ENCODE results near the gene SLC16A12.

SLC16A12 gene, protein sequence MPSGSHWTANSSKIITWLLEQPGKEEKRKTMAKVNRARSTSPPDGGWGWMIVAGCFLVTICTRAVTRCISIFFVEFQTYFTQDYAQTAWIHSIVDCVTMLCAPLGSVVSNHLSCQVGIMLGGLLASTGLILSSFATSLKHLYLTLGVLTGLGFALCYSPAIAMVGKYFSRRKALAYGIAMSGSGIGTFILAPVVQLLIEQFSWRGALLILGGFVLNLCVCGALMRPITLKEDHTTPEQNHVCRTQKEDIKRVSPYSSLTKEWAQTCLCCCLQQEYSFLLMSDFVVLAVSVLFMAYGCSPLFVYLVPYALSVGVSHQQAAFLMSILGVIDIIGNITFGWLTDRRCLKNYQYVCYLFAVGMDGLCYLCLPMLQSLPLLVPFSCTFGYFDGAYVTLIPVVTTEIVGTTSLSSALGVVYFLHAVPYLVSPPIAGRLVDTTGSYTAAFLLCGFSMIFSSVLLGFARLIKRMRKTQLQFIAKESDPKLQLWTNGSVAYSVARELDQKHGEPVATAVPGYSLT

DNA sequence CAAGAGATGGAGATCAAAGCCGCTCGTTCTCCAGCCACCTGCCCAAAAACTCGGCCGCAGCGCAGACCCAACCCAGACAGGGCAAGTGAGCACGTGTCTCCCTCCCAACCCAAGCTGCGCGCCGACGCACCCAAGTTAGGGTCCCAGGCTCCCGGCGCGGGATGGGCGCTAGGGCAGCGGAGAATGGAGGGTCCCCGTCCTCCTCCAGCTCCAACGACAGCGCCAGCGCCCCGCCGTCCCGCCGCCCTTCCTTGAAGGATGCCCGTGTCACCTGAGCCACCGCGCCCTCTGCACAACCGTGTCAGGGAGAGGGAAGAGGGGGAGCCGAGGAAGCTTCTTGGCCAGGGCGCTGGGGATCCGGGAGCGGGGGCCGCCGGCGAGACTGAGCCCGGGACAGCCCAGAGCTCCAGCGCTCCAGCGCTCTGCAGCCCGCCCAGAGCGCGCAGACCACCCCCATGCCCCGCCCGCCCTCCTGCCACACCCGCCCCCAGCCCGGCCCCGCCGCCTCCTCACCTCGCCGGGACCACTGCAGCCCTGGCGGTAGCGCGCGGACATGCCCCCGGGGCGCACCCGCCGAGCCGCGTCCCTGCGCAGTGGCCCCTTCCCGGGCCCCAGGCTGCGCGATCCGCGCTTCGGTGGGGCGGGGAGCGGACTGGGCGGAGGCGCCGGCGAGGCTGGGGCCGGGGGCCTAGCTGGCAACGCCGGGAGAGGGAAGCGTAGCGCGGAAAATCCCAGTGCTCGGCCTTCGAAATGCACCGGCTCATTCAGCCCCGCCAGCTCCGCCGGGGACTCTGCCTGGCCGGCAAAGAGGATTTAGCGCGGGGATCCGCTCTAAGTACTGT is at the start of gene SLC16A12:
SLC16A12 (minus strand) TSS at position 424 of the 842 bp plus-strand sequence. CDS start 73,016 bp downstream, outside the sequence.
- in situ Hi-C loops (cut with MboI; ENCODE audit: low sequenced_read_pairs) = no loop called here

DNA sequence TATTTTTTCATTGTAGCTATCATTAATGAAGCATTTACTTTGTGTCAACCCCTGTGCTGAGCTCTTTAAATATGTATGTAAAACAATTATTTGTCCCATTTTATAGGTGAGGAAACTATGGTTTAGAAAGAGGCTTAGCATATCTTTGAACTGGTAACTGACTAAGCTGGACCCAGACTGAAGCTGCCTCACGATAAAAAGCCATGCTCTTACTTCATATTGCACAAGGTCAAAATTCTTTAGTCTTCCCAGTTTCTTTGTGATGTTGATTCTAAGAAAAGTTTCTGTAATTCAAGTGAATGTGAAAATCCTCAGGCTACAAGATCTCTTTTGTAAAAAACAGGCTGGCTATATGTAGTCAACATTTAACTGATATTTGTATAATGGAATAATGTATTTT is 46.6 kb upstream of the SLC16A12 start:
- in situ Hi-C loops (cut with MboI; ENCODE audit: low sequenced_read_pairs) = no loop called here

DNA sequence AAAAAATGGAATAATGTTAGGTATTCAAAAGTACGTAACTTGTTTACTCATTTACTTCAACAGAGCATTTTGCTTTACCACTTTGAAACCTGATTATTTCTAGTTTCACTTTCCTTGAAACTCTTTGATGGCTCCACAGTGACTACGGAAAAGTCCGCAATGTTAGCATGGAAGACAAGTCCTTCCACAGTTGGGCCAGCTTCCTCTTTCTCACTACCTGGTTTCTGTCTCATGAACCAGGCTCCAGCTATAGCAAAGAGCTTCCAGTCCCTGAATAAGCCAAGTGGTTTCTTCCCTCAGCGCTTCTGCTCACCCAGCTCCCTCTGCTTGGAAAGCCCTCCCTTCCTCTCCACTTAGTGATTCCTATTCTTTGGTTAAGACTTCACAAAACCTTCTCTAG is 44.8 kb upstream of the SLC16A12 start:
- in situ Hi-C loops (cut with MboI; ENCODE audit: low sequenced_read_pairs) = no loop called here

DNA sequence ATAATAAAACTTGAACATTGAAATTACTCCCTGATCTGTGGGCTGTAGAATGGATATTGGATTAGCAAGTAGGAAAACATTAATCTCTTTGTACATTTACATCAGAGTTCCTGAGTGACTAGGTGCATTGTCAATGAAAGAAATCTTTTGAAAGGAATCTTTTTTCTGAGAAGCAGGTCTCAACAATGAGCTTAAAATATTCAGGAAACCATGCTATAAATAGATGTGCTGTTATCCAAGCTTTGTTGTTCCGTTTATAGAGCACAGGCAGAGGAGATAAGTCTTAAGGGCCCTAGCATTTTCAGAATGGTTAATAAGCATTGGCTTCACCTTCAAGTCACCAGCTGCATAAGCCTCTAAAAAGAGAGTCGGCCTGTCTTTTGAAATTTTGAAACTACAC is 41.3 kb upstream of the SLC16A12 start:
- in situ Hi-C loops (cut with MboI; ENCODE audit: low sequenced_read_pairs) = no loop called here

DNA sequence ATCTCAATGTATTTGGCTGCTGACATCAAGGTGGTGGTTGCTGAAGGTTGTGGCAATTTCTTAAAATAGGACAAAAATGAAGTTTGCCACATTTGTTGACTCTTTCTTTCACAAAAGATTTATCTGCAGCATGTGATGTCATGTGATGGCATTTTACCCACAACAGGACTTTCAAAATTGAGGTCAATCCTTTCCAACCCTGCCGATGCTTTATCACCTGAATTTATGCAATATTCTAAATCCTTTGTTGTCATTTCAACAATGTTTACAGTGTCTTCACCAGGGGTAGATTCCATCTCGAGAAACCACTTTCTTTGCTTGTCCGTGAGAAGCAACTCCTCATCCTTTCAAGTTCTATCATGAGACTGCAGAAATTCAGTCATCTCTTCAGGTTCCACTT is 40.6 kb upstream of the SLC16A12 start:
- in situ Hi-C loops (cut with MboI; ENCODE audit: low sequenced_read_pairs) = no loop called here

DNA sequence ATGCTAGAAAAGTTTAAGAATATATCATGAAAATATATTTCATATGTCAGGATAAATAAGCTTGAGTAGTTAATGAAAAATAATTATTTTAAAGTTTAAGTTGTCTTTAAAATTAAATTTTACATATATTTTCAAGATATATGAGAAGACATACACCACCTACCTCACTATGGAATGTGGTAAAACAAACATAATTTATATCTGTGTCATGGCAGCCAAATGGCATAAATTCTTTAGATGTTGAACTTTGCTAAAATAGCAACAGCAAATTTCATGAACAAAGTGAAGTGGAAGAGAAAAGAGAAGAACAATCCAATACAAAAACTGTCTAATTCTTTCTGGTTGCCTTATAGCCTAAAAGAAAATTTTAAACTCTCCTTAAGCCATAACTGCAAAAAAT is 39.6 kb upstream of the SLC16A12 start:
- in situ Hi-C loops (cut with MboI; ENCODE audit: low sequenced_read_pairs) = no loop called here

DNA sequence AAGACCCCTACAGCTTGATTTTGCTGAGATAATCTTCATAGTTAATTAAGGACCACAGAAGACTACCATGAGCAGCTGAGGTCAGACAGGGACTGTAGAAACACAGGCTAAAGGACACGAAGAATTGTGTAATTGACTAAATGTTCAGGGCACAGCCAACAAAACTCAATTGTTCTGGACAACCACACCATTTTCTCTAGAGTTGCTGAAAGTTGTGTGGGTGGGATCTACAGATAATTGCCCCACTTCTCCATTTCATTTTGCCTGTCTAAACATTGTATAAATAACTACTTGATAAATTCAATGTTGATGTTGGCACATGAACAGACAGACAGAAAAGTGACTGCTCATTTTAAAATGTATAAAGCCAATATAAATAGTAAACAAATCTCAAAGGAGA is 39.0 kb upstream of the SLC16A12 start:
- in situ Hi-C loops (cut with MboI; ENCODE audit: low sequenced_read_pairs) = loop anchor here (25.0 kb wide), 1 partner anchor 137 kb away; no protein-coding TSS in a partner anchor

DNA sequence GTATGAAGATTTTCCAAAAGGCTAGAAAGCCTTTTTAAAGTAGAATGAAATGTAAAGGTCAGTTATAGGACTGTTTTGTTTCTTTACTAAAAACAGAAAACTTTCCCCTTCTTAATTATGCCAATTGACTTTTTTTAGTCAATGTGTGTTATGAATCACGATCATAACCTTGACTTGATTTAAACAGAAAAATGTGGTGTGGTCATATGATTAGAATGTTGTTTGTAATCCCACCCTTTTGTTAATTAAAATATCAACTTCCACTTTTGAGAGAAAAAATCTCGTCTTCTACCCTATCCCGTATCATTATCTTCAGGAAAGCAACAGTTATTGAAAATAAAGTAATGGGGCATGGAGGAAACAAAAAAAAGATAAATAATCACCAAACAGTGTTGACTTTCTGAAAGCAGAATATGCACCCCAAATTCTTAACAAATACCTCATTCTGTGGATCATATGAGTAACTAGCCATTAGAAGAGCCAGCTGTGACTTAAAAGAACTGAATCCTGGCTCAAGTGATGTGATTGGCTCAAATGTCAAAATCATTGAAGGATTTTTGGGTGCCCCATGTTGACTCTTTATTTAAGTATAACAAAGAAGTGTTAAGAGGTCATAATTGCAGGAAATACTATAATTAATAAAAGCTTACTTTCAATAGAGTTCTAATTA is 32.3 kb upstream of the SLC16A12 start:
- in situ Hi-C loops (cut with MboI; ENCODE audit: low sequenced_read_pairs) = loop anchor here (25.0 kb wide), 1 partner anchor 130 kb away; no protein-coding TSS in a partner anchor

DNA sequence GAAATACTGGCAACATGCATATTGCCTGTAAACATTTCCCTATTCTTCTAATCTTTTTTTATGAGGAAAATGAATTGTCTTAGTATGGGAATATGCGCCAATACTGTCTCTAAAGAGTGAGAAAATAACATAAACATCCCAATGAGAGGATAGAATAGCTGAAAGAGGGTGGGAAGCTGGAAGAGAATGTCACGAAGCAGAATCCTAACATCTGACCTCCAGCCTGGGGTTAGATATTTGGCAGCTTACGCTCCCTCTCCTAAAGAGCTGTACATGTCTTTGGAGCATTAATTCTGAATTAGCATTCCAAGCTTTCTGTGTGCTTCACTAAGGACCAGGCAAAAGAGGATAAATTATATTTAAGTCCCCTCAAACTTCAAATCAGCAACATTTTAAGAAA is 31.6 kb upstream of the SLC16A12 start:
- in situ Hi-C loops (cut with MboI; ENCODE audit: low sequenced_read_pairs) = loop anchor here (25.0 kb wide), 1 partner anchor 130 kb away; no protein-coding TSS in a partner anchor

DNA sequence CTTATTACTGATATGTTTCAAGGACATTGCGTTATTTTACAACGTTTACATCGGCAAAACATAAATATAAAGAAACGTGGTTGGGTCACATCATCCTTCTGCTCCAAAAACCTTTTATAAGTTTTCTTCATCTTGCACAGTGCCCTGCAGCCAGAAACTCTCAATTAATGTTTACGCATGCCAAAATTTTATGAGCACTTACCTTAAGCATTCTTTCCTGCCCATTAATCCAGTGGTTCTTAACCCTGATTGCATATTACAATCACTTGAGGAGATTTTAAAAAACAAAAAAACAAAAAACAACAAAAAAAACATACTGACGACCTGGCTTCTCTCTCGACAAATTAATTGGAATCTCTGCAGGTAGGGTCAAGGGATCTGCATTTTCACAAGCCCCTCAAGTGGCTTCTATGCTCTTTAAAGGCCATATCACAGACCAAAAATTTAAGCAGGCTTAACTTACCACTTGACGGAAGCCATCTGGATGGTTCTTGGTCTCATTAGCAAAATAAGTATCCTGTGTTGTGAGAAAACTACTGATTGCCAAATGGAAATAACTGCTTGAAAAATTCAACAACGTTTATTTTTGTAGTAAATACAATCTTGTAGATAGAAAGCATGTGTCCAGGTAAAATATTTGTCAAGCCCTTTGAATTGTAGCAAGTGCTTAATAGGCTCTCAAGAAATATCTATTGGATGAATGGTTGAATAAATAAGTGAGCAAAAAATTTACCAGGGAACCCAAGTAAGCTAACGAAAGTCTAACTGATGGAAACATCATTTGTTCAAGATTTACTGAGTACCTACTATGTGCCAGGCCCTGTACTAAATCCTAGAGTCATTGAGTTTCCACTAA is 30.9 kb upstream of the SLC16A12 start:
- in situ Hi-C loops (cut with MboI; ENCODE audit: low sequenced_read_pairs) = loop anchor here (25.0 kb wide), 1 partner anchor 129 kb away; no protein-coding TSS in a partner anchor

DNA sequence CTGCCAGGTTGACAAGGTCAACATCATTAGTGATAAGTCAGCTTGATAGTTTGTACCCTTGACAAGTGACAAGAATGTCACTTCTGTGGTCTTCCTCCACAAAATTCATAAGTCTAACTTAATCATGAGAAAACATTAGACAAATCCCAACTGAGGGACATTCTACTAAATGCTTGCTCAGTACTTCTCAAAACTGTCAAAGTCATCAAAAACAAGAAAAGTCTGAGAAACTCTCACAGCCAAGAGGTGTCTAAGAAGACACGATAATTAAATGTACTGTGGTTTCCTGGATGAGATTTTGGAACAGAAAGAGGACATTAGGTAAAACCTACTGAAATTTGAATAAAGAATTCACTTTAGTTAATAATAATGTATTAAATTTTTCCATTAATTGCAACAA is 29.8 kb upstream of the SLC16A12 start:
- in situ Hi-C loops (cut with MboI; ENCODE audit: low sequenced_read_pairs) = loop anchor here (25.0 kb wide), 1 partner anchor 128 kb away; no protein-coding TSS in a partner anchor

DNA sequence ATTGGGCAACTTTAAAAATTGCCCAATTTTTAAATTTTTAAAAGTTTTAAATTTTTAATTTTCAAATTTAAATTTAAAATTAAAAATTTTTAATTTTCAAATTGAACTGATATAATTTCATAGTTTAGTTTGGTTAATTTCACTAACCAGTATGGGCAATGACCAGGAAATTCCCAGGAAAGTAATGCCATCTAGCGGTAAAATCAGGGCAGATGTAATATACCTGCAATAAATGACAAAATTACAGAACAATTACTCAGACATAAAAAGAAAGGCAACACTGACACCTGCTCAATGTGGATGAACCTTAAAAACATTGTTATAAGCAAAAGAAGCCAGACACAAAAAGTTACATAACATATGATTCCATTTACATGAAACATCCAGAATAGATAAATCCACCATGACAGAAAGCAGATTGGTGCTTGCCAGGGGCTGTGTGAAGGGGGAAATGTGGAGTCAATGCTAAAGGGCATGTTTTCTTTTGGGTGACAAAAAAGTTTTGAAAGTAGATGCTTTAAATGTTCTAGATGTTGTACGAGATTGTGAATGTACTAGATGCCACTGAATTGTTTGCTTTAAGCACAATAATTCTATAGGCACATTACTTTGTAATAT is 28.6 kb upstream of the SLC16A12 start:
- in situ Hi-C loops (cut with MboI; ENCODE audit: low sequenced_read_pairs) = loop anchor here (25.0 kb wide), 1 partner anchor 127 kb away; no protein-coding TSS in a partner anchor

DNA sequence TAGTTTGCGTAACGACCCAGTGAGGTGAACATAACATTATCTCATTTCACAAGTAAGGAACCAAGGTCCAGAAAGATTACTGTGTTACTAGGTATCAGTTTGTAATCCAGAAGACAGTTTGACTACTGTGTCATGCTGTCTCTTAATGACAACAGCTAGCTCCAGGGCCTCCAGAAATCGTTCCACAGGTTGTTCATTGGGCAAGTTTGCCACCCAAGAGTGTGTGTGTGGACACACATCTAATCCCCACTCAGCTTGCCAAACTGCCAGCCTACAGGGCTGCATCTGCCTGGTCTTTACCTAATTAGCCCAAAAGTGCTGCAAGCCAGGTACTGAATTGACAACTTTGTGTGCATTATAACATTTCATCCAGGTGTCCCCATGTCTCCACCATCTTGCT is 27.9 kb upstream of the SLC16A12 start:
- in situ Hi-C loops (cut with MboI; ENCODE audit: low sequenced_read_pairs) = loop anchor here (25.0 kb wide), 1 partner anchor 126 kb away; no protein-coding TSS in a partner anchor

DNA sequence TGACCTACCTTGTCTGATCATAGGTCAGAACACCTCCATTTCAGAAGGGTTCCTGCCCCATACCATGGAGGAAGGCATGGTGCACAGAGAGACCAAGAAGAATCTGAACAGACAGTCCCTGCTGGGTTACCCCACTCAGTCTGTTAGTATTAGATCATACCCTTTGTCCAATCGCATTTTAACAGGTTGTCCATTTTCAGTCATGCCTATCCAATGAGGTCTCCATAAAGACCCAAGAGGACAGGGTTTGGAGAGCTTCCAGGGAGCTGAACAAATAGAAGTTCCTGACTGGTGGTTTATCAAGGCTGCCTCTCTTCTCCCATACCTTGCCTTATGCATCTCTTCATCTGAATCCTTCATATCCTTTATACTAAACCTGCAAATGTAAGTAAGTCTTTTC is 21.2 kb upstream of the SLC16A12 start:
- in situ Hi-C loops (cut with MboI; ENCODE audit: low sequenced_read_pairs) = loop anchor here (25.0 kb wide), 1 partner anchor 119 kb away; no protein-coding TSS in a partner anchor

DNA sequence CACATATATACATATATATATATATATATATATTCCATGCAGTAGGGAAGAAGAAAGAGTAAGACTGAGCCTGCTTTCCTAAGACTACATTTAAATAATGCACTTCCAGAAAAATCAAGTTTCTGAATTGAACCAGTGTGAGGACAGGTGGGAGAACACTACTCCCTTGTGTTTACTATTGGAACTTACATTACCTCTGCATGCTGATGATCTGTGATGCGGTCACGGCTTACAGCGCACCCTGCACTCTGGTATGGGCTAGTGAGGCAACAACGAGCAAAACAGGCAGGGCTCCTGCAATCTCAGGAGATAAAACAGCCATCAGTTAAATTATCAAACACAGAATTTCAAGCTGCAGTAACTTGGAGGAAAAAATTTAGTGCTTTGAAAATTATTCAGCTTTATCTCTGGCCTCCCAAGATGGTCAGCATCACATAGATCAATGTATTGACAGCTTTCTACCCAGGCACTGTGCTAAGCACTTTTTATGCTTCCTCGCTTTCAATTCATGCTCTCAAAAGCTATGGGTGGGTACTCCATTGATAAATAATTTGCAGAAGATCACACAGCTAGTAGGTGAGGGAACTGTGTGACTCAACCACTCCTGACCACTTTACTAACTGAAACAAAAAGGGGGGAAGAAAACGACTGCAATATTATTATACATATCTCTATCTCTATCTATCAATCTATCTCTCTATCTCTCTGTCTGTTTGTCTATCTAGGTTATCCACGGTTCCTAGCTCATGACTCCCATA is 20.5 kb upstream of the SLC16A12 start:
- in situ Hi-C loops (cut with MboI; ENCODE audit: low sequenced_read_pairs) = loop anchor here (25.0 kb wide), 1 partner anchor 119 kb away; no protein-coding TSS in a partner anchor

DNA sequence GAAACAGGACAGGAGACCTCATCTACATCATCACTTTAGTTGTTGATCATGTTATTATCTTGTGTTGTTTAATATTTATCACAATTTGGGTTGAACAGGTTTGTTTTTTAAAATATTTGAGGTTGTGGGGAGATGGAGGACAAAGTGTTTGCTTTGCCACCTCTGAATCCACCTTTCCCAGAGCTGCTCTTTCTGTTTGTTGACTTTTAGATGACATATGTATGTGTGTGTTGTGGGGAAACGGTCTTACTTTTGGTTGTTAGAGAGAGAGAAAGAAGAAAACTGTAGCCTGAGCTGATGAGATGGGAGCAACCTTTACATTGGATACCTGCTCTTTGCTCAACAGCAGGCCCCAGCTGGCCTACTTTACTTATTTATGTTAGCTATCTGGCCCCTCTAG is 19.0 kb upstream of the SLC16A12 start:
- in situ Hi-C loops (cut with MboI; ENCODE audit: low sequenced_read_pairs) = loop anchor here (25.0 kb wide), 1 partner anchor 117 kb away; no protein-coding TSS in a partner anchor

DNA sequence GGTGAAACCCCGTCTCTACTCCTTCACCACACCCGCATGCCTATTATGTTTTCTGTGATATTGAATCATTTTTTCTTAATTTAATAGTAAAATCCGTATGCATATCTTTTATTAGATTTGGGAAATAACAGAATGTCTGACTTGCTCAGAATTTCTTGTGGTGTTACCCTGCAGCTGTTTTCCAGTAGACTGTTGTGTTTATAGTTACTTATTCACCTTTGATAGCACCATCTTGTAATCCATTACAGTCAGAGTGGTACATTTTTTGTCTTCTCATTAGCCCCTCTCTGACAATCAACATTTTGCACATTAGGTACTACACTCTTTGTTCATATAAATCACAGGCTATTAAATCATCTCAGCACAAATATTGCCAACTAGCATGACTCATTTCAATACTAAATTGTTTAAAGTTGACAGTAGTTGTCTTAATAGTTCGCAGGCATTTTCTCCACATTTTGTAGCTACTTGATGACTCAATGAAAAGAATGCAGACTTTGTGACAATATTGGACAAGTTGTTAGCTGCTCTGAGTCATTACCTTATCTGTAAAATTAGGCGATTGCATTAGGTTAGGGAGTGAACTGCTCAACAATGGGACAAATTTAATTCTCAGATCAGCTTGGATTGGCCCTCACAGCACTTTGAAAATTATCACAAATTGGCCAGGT is 17.8 kb upstream of the SLC16A12 start:
- in situ Hi-C loops (cut with MboI; ENCODE audit: low sequenced_read_pairs) = loop anchor here (25.0 kb wide), 1 partner anchor 116 kb away; no protein-coding TSS in a partner anchor

DNA sequence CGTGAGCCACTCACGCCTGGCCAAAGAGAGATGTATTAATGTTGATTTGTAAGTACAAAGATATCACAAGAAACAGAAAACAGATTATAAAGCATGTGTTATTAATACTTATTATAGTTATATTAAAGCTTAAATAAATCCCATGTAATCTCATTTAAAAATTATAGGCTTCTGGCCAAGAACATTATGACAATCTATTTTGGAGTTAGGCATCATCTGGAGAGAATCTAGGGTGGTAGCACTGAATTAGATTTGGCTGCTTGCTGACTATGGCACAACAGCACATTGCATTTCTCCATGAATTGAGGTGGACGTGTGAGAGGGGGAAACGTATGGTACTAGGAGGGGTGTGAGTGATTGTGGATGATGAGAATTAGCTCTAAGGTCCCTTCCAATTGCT is 16.8 kb upstream of the SLC16A12 start:
- in situ Hi-C loops (cut with MboI; ENCODE audit: low sequenced_read_pairs) = loop anchor here (25.0 kb wide), 1 partner anchor 115 kb away; no protein-coding TSS in a partner anchor
